GM12891 (cell line): Measurements from ENCODE around the gene PPIP5K2.

ENCODE experiments used
- DNase-seq: peaks from one replicate; pipeline ENCODE4 v3.0.0; 2011; ENCODE audit warnings: low spot score; ENCODE audit not compliant: insufficient read length
- FAIRE-seq: peaks from 2 replicates; lab custom pipeline; 2011; peaks lifted over from hg19 to GRCh38; lab: Jason Lieb, UNC
- PAX5 ChIP-seq: IDR thresholded peaks from 2 replicates; pipeline ENCODE4 v1.6.1; 2011; ENCODE audit warnings: low read length, moderate library complexity, mild to moderate bottlenecking; ENCODE audit not compliant: insufficient read depth, severe bottlenecking
- POLR2A ChIP-seq: IDR thresholded peaks from 2 replicates; pipeline ENCODE4 v1.6.1; 2011; ENCODE audit warnings: low read depth, low read length, control low read depth
- POLR2AphosphoS5 ChIP-seq: IDR thresholded peaks from 2 replicates; pipeline ENCODE4 v1.6.1; 2011; ENCODE audit warnings: low read depth, low read length, control low read depth
- POU2F2 ChIP-seq: IDR thresholded peaks from 2 replicates; pipeline ENCODE4 v1.6.1; 2011; ENCODE audit warnings: low read depth, mild to moderate bottlenecking, control low read depth, low read length, moderate library complexity
- SPI1 ChIP-seq: IDR thresholded peaks from 2 replicates; pipeline ENCODE4 v1.6.1; 2011; ENCODE audit warnings: low read depth, low read length, control low read depth
- TAF1 ChIP-seq: IDR thresholded peaks from 2 replicates; pipeline ENCODE4 v1.6.1; 2011; ENCODE audit warnings: low read depth, low read length, control low read depth

Gene PPIP5K2

DNA sequence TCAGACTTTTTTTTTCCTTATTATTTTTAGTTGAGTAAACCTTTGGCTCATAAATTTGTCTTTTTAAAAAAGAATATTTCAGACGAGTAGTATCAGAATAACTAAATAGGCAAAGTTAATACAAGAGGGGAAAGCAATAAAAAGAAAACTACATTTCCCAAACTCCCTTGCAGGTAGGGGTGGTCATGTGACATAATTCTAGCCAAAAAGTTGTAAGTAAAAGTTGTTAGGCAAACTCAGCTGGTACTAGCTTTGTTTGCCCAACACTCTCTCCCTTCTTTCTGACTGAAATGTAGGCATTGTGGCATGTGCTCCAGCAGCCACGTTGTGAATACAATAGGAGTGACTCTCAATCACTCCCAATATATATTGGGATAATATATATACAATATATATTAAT lies 21.1 kb upstream of the PPIP5K2 start:
- no peak for DNase-seq
- TF ChIP-seq POLR2A: no peak
- no peak for FAIRE-seq

DNA sequence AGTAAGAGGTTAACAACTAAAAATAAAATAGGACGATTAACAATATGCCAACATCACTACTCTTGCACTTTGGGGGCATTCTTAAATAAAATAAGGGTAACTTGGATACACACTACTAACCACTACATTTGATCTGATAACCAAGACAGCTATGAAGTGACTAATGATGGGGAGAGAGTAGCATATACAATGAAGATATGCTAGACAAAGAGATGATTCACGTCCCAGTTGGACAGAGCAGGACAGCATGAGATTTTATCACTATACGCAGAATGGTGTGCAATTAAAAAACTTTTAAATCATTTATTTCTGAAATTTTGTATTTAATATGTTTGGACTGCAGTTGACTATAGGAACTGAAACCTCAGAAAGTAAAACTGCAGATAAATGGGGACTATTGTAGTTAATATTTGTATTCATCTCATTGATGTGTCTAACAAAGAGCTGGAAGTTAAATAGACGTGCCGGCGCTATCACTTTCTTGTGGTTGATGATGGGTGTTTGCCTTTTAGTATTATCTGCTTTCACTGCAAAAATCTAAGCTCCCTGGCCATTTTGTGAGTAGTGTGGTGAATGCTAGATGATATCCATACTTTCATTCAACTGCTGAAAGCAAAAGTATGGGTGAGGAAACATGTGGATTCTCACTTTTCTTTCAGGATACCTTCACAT lies 18.9 kb upstream of the PPIP5K2 start:
- FAIRE-seq (no peak), DNase-seq (no peak)
- TF ChIP-seq SPI1: no peak
- TF ChIP-seq TAF1: no peak
- no peak for TF ChIP-seq POLR2AphosphoS5
- TF ChIP-seq POU2F2: no peak
- no peak for TF ChIP-seq POLR2A
- no peak for TF ChIP-seq PAX5

GRCh38 chr5:103102234-103102633 lies 17.9 kb upstream of the PPIP5K2 start:
- no peak for TF ChIP-seq PAX5
- TF ChIP-seq POLR2AphosphoS5: no peak
- no peak for TF ChIP-seq TAF1
- DNase-seq (no peak), FAIRE-seq (peak; percentile 82)

DNA sequence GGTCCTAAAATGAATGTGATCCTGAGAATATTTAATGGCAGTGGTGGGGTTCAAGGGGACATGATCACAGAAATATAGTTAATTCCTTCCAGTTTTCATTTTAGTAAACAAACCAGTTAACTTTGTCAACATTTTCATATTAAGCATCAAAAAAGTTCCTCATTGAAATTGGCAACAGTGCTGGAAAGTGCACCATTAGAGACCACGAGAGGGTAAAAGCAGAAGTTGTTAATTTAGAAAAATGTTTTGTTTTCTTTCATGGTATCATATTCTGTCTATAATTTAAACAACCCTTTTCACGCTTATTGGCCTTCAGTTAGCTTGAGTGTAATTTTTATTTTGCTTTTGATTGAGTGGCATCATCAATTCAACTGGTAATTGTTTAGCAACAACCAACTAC lies 12.0 kb upstream of the PPIP5K2 start:
- no peak for DNase-seq
- FAIRE-seq: no peak
- no peak for TF ChIP-seq PAX5
- TF ChIP-seq POLR2A: no peak
- TF ChIP-seq SPI1: no peak
- TF ChIP-seq POLR2AphosphoS5: no peak
- TF ChIP-seq POU2F2: no peak
- TF ChIP-seq TAF1: no peak

- no peak for FAIRE-seq
- DNase-seq: no peak
- TF ChIP-seq PAX5 (no peak), SPI1 (no peak), POU2F2 (no peak), POLR2A (no peak), TAF1 (no peak), POLR2AphosphoS5 (no peak)
Measured at GRCh38 chr5:103109277-103109676, 10.8 kb upstream of the PPIP5K2 start.

GRCh38 chr5:103110403-103110802 lies 9.7 kb upstream of the PPIP5K2 start:
- FAIRE-seq: no peak
- TF ChIP-seq SPI1 (no peak), POLR2AphosphoS5 (no peak), PAX5 (no peak), POLR2A (no peak), POU2F2 (no peak), TAF1 (no peak)

DNA sequence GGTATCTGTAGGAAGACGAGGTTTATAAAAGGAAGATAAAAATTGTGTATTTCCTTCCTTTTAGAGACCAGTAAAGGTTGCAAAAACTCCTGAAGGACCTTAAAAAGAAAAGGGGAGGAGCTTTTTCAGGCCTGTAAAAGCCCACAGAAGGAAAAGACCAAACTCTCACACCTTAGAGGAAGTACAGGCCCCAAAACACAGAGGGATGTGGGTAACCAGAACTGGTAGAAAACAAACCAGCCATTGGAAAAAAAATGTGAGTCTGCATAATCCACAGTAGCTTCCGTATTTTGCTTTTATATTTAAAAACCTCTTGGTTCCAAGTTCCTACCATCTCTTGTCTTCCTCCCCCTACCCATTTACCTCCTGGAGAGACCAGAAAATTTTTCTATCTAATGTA lies 8.6 kb upstream of the PPIP5K2 start:
- no peak for FAIRE-seq
- DNase-seq: no peak
- TF ChIP-seq POLR2A (no peak), SPI1 (no peak), PAX5 (no peak), TAF1 (no peak), POU2F2 (no peak), POLR2AphosphoS5 (no peak)

More at GRCh38 chr5:103110403-103110802, 9.7 kb upstream of the PPIP5K2 start:
- DNase-seq: no peak

- DNase-seq (no peak), FAIRE-seq (no peak)
- TF ChIP-seq SPI1: no peak
- TF ChIP-seq POLR2AphosphoS5: no peak
- no peak for TF ChIP-seq TAF1
- TF ChIP-seq POLR2A: no peak
- no peak for TF ChIP-seq POU2F2
- no peak for TF ChIP-seq PAX5
Measured at GRCh38 chr5:103112910-103113309, 7.2 kb upstream of the PPIP5K2 start.

- DNase-seq (no peak), FAIRE-seq (no peak)
- no peak for TF ChIP-seq TAF1
- no peak for TF ChIP-seq PAX5
- TF ChIP-seq POLR2A: no peak
- no peak for TF ChIP-seq POLR2AphosphoS5
- no peak for TF ChIP-seq SPI1
- no peak for TF ChIP-seq POU2F2
Measured at GRCh38 chr5:103114440-103114839, 5.7 kb upstream of the PPIP5K2 start.

GRCh38 chr5:103117471-103117991 lies 2.6 kb upstream of the PPIP5K2 start:
- no peak for TF ChIP-seq POLR2AphosphoS5
- no peak for TF ChIP-seq TAF1
- TF ChIP-seq POU2F2: no peak
- no peak for TF ChIP-seq POLR2A
- no peak for TF ChIP-seq PAX5
- TF ChIP-seq SPI1: no peak
- DNase-seq (no peak), FAIRE-seq (no peak)
